ENCODE data around the gene PPDPF. TPM values are rescaled to one million over a fixed set of nuclear protein-coding genes. Genes with fewer than 3 reads are reported as not detected.

The PPDPF gene
- total and polyA plus RNA-seq, 2 donors (not counting 3 experiments of a cell fraction or from before 2014, with no cell fraction given), result 52.2 to 219 TPM

DNA sequence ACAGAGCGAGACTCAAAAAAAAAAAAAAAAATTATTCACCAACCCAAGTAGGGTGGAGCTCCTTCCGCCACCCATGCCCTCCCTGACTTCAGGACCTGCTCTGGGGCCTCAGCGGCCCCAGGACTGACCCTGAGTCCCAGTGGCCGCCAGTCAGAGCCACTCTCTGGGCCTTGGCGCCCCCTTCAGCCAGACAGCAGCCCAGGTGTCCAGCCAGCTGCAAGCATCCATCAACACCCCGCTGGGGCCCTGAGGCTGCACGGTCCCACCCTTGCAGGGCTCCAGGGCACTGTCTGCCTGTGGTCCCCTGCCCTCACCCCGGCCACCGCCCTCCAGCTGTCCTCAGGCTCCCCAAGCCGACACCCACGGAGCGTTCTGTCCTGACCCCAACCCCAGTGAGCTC is 36.7 kb upstream of the PPDPF start:
- Histone ChIP-seq H3K36me3 (ENCODE audit: control insufficient read depth in 2 of 2, extremely low read depth in 1 of 2, insufficient read depth in 2 of 2, low read length in 2 of 2) (no peaks in the 10 kb centered on the region), H2AFZ (ENCODE audit: low read depth, low read length) (no peak overlapping the region), H3K27ac (ENCODE audit: insufficient read depth, low read depth, low read length) (no peak overlapping the region), H3K9me3 (replicated peaks; ENCODE audit: control insufficient read depth, insufficient read depth, low read length) (no peaks in the 10 kb centered on the region), H3K9ac (replicated peaks; ENCODE audit: extremely low read depth, insufficient read depth, low read length) (no peak overlapping the region), H3K9me1 (replicated peaks; ENCODE audit: control insufficient read depth, extremely low read depth, insufficient read depth, low read length) (no peaks in the 10 kb centered on the region), H3K27me3 (ENCODE audit: control insufficient read depth in 2 of 2, insufficient read depth in 2 of 2, low read length in 2 of 2) (no peaks in the 10 kb centered on the region), H3K79me2 (ENCODE audit: control insufficient read depth, insufficient read depth, low read length) (no peaks in the 10 kb centered on the region), H3K4me2 (ENCODE audit: insufficient read depth, low read length) (no peak overlapping the region), H4K20me1 (replicated peaks; ENCODE audit: control insufficient read depth, extremely low read depth, insufficient read depth, low read length) (no peaks in the 10 kb centered on the region), H3K4me3 (replicated peaks in 1 of 3; ENCODE audit: insufficient read depth in 1 of 3, low read depth in 1 of 3, low read length in 3 of 3) (no peak overlapping the region), H3K4me1 (ENCODE audit: control insufficient read depth, extremely low read depth, insufficient read depth, low read length) (no peaks in the 10 kb centered on the region)
- ChIA-PET CTCF (interaction anchor here (1.3 to 2.1 kb wide), 2 partner anchors 13 to 14 kb away, joined by 3 to 14 read pairs; no protein-coding TSS in a partner anchor), POLR2A (no interaction called here)
- BruUV-seq (replicated peaks), result no TSS peak
- DNase-seq (ENCODE audit: low read depth, low spot score), result no peak
- TF ChIP-seq MYC (IDR thresholded peaks at IDR 0.05; ENCODE audit: low read depth, low read length) (no peak), JUN (IDR thresholded peaks at IDR 0.05; ENCODE audit: borderline replicate concordance, insufficient read depth, insufficient read length, low read depth) (no peak), EZH2 (IDR thresholded peaks at IDR 0.05; ENCODE audit: borderline replicate concordance, low read depth, low read length, severe bottlenecking) (no peak), CTCF (IDR thresholded peaks at IDR 0.05; ENCODE audit: extremely low read depth in 1 of 2, insufficient read depth in 1 of 2, low read depth in 1 of 2, low read length in 2 of 2) (peak in 1 of 2 donors; percentile 5)
- no peak for FAIRE-seq
- intact Hi-C loops (cut with micrococcal nuclease) (no loop called here), dilution Hi-C loops (cut with MboI; ENCODE audit: extremely low pct_ligation_motif_present, low sequenced_read_pairs) (no loop called here)

- H3K4me3 ChIP-seq (replicated peaks in 1 of 3; ENCODE audit: insufficient read depth in 1 of 3, low read depth in 1 of 3, low read length in 3 of 3), result no peak overlapping the region
- dilution Hi-C loops (cut with MboI; ENCODE audit: extremely low pct_ligation_motif_present, low sequenced_read_pairs), result no loop called here
- no peaks in the 10 kb centered on the region for H4K20me1 ChIP-seq (replicated peaks; ENCODE audit: control insufficient read depth, extremely low read depth, insufficient read depth, low read length)
- no peak overlapping the region for H3K4me2 ChIP-seq (ENCODE audit: insufficient read depth, low read length)
- POLR2A ChIA-PET, result no interaction called here
- no peak overlapping the region for H3K27ac ChIP-seq (ENCODE audit: insufficient read depth, low read depth, low read length)
- intact Hi-C loops (cut with micrococcal nuclease), result no loop called here
- TF ChIP-seq GATA2 (IDR thresholded peaks at IDR 0.05; ENCODE audit: insufficient read depth, insufficient read length, low read depth, low read length), result no peak
- TF ChIP-seq MAX (IDR thresholded peaks at IDR 0.05; ENCODE audit: insufficient read depth, insufficient read length), result no peak
- TF ChIP-seq POLR2A (IDR thresholded peaks at IDR 0.05; ENCODE audit: low read depth, low read length), result no peak
- no peak for TF ChIP-seq POLR2AphosphoS5 (IDR thresholded peaks at IDR 0.05; ENCODE audit: insufficient read depth, low read depth, low read length)
- TF ChIP-seq MYC (IDR thresholded peaks at IDR 0.05; ENCODE audit: low read depth, low read length), result no peak
- no peak for TF ChIP-seq CTCF (IDR thresholded peaks at IDR 0.05; ENCODE audit: extremely low read depth in 1 of 2, insufficient read depth in 1 of 2, low read depth in 1 of 2, low read length in 2 of 2)
- no peak for TF ChIP-seq FOS (IDR thresholded peaks at IDR 0.05; ENCODE audit: borderline replicate concordance, insufficient read depth, low read length)
- no peak for TF ChIP-seq EZH2 (IDR thresholded peaks at IDR 0.05; ENCODE audit: borderline replicate concordance, low read depth, low read length, severe bottlenecking)
- TF ChIP-seq JUN (IDR thresholded peaks at IDR 0.05; ENCODE audit: borderline replicate concordance, insufficient read depth, insufficient read length, low read depth), result no peak
- H3K4me1 ChIP-seq (ENCODE audit: control insufficient read depth, extremely low read depth, insufficient read depth, low read length), result no peaks in the 10 kb centered on the region
- H3K9ac ChIP-seq (replicated peaks; ENCODE audit: extremely low read depth, insufficient read depth, low read length), result no peak overlapping the region
- H3K36me3 ChIP-seq (ENCODE audit: control insufficient read depth in 2 of 2, extremely low read depth in 1 of 2, insufficient read depth in 2 of 2, low read length in 2 of 2), result no peaks in the 10 kb centered on the region
- no peak for FAIRE-seq
- H2AFZ ChIP-seq (ENCODE audit: low read depth, low read length), result no peak overlapping the region
- H3K79me2 ChIP-seq (ENCODE audit: control insufficient read depth, insufficient read depth, low read length), result no peaks in the 10 kb centered on the region
- no peaks in the 10 kb centered on the region for H3K9me3 ChIP-seq (replicated peaks; ENCODE audit: control insufficient read depth, insufficient read depth, low read length)
- no peaks in the 10 kb centered on the region for H3K27me3 ChIP-seq (ENCODE audit: control insufficient read depth in 2 of 2, insufficient read depth in 2 of 2, low read length in 2 of 2)
- BruUV-seq (replicated peaks), result no TSS peak
- DNase-seq (ENCODE audit: low read depth, low spot score), result no peak
- CTCF ChIA-PET, result interaction anchor here (1.3 to 2.1 kb wide), 2 partner anchors 12 to 14 kb away, joined by 3 to 14 read pairs; no protein-coding TSS in a partner anchor
- H3K9me1 ChIP-seq (replicated peaks; ENCODE audit: control insufficient read depth, extremely low read depth, insufficient read depth, low read length), result no peaks in the 10 kb centered on the region
Observed at GRCh38 chr20:63484236-63484635, 36.3 kb upstream of the PPDPF start.
